Renal pelvis (tissue), 4 donors: Measurements from ENCODE around the gene RTN3. TPM values are rescaled to one million over a fixed set of nuclear protein-coding genes. Genes with fewer than 3 reads are reported as not detected.

ENCODE experiments used
- DNase-seq: peaks from one replicate; pipeline ENCODE4 v3.0.0-alpha.2; 2013
- polyA plus RNA-seq, 3 donors: library from polyadenylated mRNA; unstranded; fragments of 120-200 nt; gene quantifications; one replicate each; pipeline ENCODE4 v1.2.1, GENCODE V29; 2013; ENCODE audit not compliant: insufficient read length in 3 of 3

RTN3 gene
- polyA plus RNA-seq, 3 donors: 160 to 173 (median 160) TPM

GRCh38 chr11:63800921-63801320, 119.6 kb downstream of the RTN3 start:
- DNase-seq: no peak

- DNase-seq: no peak
Measured at GRCh38 chr11:63802637-63803414, 121.5 kb downstream of the RTN3 start.

- no peak for DNase-seq
Measured at GRCh38 chr11:63804259-63804658, 123.0 kb downstream of the RTN3 start.

GRCh38 chr11:63805844-63806415, 124.6 kb downstream of the RTN3 start:
- DNase-seq: no peak

Other genes with a start within 250 kb of the RTN3 start
- under 1 TPM; 0.26 to 0.50 (median 0.48) TPM for gene PLAAT5, start 190.3 kb upstream of the RTN3 start, polyA plus RNA-seq
- gene LGALS12, start 175.4 kb upstream of the RTN3 start, polyA plus RNA-seq: under 1 TPM; 0.28 to 0.34 (median 0.31) TPM
- gene PLAAT4, start 144.7 kb upstream of the RTN3 start, polyA plus RNA-seq: 10 to 100 TPM in 1 of 3 donors, 1 to 10 TPM in 2; 9.0 to 10.0 (median 9.8) TPM
- gene PLAAT2, start 118.1 kb upstream of the RTN3 start, polyA plus RNA-seq: under 1 TPM in 2 of 3 donors, not detected in 1; 0.31 to 0.34 TPM
- 10 to 100 TPM; 18.8 to 22.6 (median 22.5) TPM for gene PLAAT3, start 67.1 kb upstream of the RTN3 start, polyA plus RNA-seq
- 10 to 100 TPM; 15.3 to 17.2 (median 15.7) TPM for gene ATL3, start 10.1 kb upstream of the RTN3 start, polyA plus RNA-seq
- gene ZFTA, start 87.3 kb downstream of the RTN3 start, polyA plus RNA-seq: 10 to 100 TPM; 42.9 to 52.7 (median 50.6) TPM
- 10 to 100 TPM; 37.7 to 43.1 (median 39.0) TPM for gene SPINDOC, start 132.0 kb downstream of the RTN3 start, polyA plus RNA-seq
- gene MARK2, start 157.6 kb downstream of the RTN3 start, polyA plus RNA-seq: 10 to 100 TPM; 35.5 to 36.7 (median 35.8) TPM
- 10 to 100 TPM; 11.4 to 16.8 (median 15.4) TPM for gene RCOR2, start 235.7 kb downstream of the RTN3 start, polyA plus RNA-seq